ENCODE data around the gene SLC29A1. TPM values are rescaled to one million over a fixed set of nuclear protein-coding genes. Genes with fewer than 3 reads are reported as not detected.
A peak's percentile ranks its signal among the peaks of the same experiment; 100 is the strongest.

SLC29A1 gene
- total and polyA plus RNA-seq, 2 of the 8 experiments (the other 6 are each of a cell fraction or from before 2014, with no cell fraction given), result 187 to 558 TPM

- CTCF ChIA-PET (ENCODE audit: partially characterized antibody), result interaction anchor here (0.6 to 8.1 kb wide), 14 partner anchors 8 to 149 kb away, joined by 3 to 102 read pairs (median 4); partner anchors contain the start of genes AARS2, MYMX, SLC29A1 and SLC35B2
- POLR2A ChIA-PET (ENCODE audit: partially characterized antibody), result interaction anchor here (0.7 to 18.9 kb wide), 73 partner anchors 8 to 723 kb away, joined by 3 to 581 read pairs (median 5); partner anchors contain the start of genes AARS2, CAPN11, CDC5L and GTPBP2
- H3K27me3 ChIP-seq (replicated peaks in 1 of 4; ENCODE audit: control insufficient read depth in 3 of 4, extremely low read depth in 1 of 4, insufficient read depth in 3 of 4, low read length in 3 of 4), result no peaks in the 10 kb centered on the region
- TF ChIP-seq TEAD4 (IDR thresholded peaks at IDR 0.05; ENCODE audit: low read depth, low read length), result no peak
- TF ChIP-seq NRF1 (IDR thresholded peaks at IDR 0.05; ENCODE audit: low read depth, low read length), result no peak
- TF ChIP-seq EP300 (IDR thresholded peaks at IDR 0.05; ENCODE audit: borderline replicate concordance in 1 of 2, low read depth in 2 of 2, low read length in 2 of 2), result no peak
- no peak for TF ChIP-seq SIX5 (IDR thresholded peaks at IDR 0.05; ENCODE audit: low read depth, low read length)
- TF ChIP-seq CBX5 (IDR thresholded peaks at IDR 0.05; ENCODE audit: low read depth, low read length), result no peak
- TF ChIP-seq CREB1 (IDR thresholded peaks at IDR 0.05), result peak; percentile 47; the same call in 1 of the 2 replicates
- no peak for TF ChIP-seq TAF7 (optimal IDR thresholded peaks at IDR 0.05; ENCODE audit: borderline replicate concordance, low read depth, low read length)
- TF ChIP-seq SUZ12 (IDR thresholded peaks at IDR 0.05; ENCODE audit: low read length), result no peak
- peak; percentile 89 for TF ChIP-seq MAX (IDR thresholded peaks at IDR 0.05)
- no peak for TF ChIP-seq FOSL1 (IDR thresholded peaks at IDR 0.05; ENCODE audit: insufficient read depth, low read depth, low read length)
Observed at GRCh38 chr6:44247338-44248302, 24.2 kb downstream of the SLC29A1 start.

More at GRCh38 chr6:44247338-44248302, 24.2 kb downstream of the SLC29A1 start:
- Histone ChIP-seq H3K4me2 (ENCODE audit: insufficient read depth in 1 of 2, low read depth in 2 of 2, low read length in 2 of 2) (peak overlapping the region; percentile 65 to 96), H3K23ac (ENCODE audit: insufficient read length) (no peak overlapping the region), H3K18ac (ENCODE audit: extremely low read depth, low read length) (peak overlapping the region; percentile 88), H4K20me1 (replicated peaks in 1 of 2; ENCODE audit: control insufficient read depth in 1 of 2, insufficient read depth in 2 of 2, low read length in 2 of 2) (peaks cover 31 to 37% of the 10 kb centered on the region in 2 experiments), H3K56ac (replicated peaks; ENCODE audit: insufficient read length, low read depth, low read length) (peak overlapping the region; percentile 51), H3K79me2 (ENCODE audit: control insufficient read depth in 1 of 2, insufficient read depth in 2 of 2, low read length in 2 of 2) (peaks cover 27 to 50% of the 10 kb centered on the region in 2 experiments), H2BK120ac (replicated peaks; ENCODE audit: low read depth, low read length) (no peak overlapping the region), H3K79me1 (ENCODE audit: low read depth, low read length) (no peaks in the 10 kb centered on the region; the same call in 1 of the 2 replicates), H3K4me1 (replicated peaks in 1 of 4; ENCODE audit: control insufficient read depth in 3 of 4, insufficient read depth in 4 of 4, low read length in 3 of 4) (peaks cover 7 to 18% (median 14%) of the 10 kb centered on the region in 4 experiments), H3K36me3 (ENCODE audit: control insufficient read depth in 2 of 4, insufficient read depth in 4 of 4, low read length in 3 of 4) (peaks cover 41 to 48% (median 43%) of the 10 kb centered on the region in 4 experiments), H2AFZ (ENCODE audit: low read length) (no peak overlapping the region), H2BK20ac (ENCODE audit: low read length) (no peak overlapping the region), H2BK12ac (ENCODE audit: low read depth, low read length) (no peak overlapping the region), H2AK5ac (ENCODE audit: low read depth, low read length) (no peak overlapping the region), H4K91ac (replicated peaks; ENCODE audit: insufficient read length, low read length) (peak overlapping the region; percentile 47), H3K9ac (replicated peaks in 1 of 4; ENCODE audit: extremely low read depth in 1 of 4, low read depth in 3 of 4, low read length in 3 of 4) (peak overlapping the region; percentile 86 to 96 (median 92)), H3K4me3 (ENCODE audit: extremely low read depth in 1 of 4, insufficient read depth in 2 of 4, low read depth in 3 of 4, low read length in 4 of 4) (peak overlapping the region; percentile 55 to 100 (median 98)), H3K9me3 (ENCODE audit: insufficient read depth in 2 of 2, low read depth in 1 of 2, low read length in 1 of 2) (no peaks in the 10 kb centered on the region), H3K23me2 (ENCODE audit: low read depth, low read length) (peaks cover 12% of the 10 kb centered on the region), H3K27ac (ENCODE audit: low read depth, low read length) (peak overlapping the region; percentile 95), H3K4ac (replicated peaks; ENCODE audit: insufficient read length, low read depth, low read length) (peak overlapping the region; percentile 76), H4K5ac (ENCODE audit: insufficient read length, low read depth, low read length) (peak overlapping the region; percentile 61), H3K14ac (ENCODE audit: insufficient read length) (peak overlapping the region; percentile 43), H2BK5ac (ENCODE audit: low read depth, low read length) (peak overlapping the region; percentile 94), H4K8ac (ENCODE audit: extremely low read depth, insufficient read depth, low read length) (peak overlapping the region; percentile 83; the same call in 1 of the 2 replicates), H2BK15ac (ENCODE audit: low read length) (no peak overlapping the region)
- no peak for DNase-seq (ENCODE audit: low read depth in 1 of 2, low spot score in 2 of 2)
- no peak for FAIRE-seq
- 2% methylated on average over 33 of the region's 52 CpGs; no CpG with 5 or more reads in 1 of the 2 experiments for WGBS, 2 experiments (ENCODE audit: extremely low coverage in 1 of 2, insufficient coverage in 1 of 2, insufficient read length in 1 of 2, insufficient replicate concordance in 2 of 2, low coverage in 1 of 2, low lambda C conversion rate in 2 of 2, missing lambda C conversion rate in 1 of 2)
